Body of pancreas (tissue), 4 donors: ENCODE results near the gene AGXT2. TPM values are rescaled to one million over a fixed set of nuclear protein-coding genes. Genes with fewer than 3 reads are reported as not detected.

Experiments used
- ATAC-seq: fragments of 150-250 bp; one replicate; pipeline ENCODE4 v1.9.1; 2016
- DNase-seq, 4 donors: peaks; one replicate each; pipeline ENCODE4 v3.0.0-alpha.2; 2019
- H3K27ac ChIP-seq, 4 donors: fragments of 200-600 bp; sonication (generic); 1 replicate in 3 of 4; 2 replicates in 1 of 4; pipeline versions ENCODE4 v1.5.1 to v1.6.1; 2016 to 2019; ENCODE audit warnings: mild to moderate bottlenecking in 1 of 4, mixed read lengths in 1 of 4, moderate library complexity in 1 of 4
- H3K27me3 ChIP-seq, 2 donors: fragments of 200-600 bp; sonication (generic); one replicate each; pipeline ENCODE4 v1.6.0; 2016; ENCODE audit warnings: mild to moderate bottlenecking in 1 of 2
- H3K36me3 ChIP-seq, 2 donors: fragments of 200-600 bp; sonication (generic); replicated peaks in 1 of 2; 2 replicates each; pipeline ENCODE4 v1.5.1; 2016; ENCODE audit warnings: low read depth in 2 of 2; ENCODE audit not compliant: insufficient read depth in 1 of 2
- H3K4me1 ChIP-seq: fragments of 200-600 bp; sonication (generic); one replicate; pipeline ENCODE4 v1.6.0; 2016
- H3K4me3 ChIP-seq, 2 donors: fragments of 200-600 bp; sonication (generic); 1 replicate in 1 of 2; 2 replicates in 1 of 2; pipeline ENCODE4 v1.5.1; 2016 to 2019
- H3K9me3 ChIP-seq, 3 donors: fragments of 200-600 bp; sonication (generic); 1 replicate in 2 of 3; 2 replicates in 1 of 3; pipeline ENCODE4 v1.5.1; 2016
- CTCF ChIP-seq, 7 experiments: fragments of 450-650 bp in 4 of 7; fragments of 200-600 bp in 3 of 7; sonication (generic) in 3 of 7; IDR thresholded peaks; one replicate each; pipeline ENCODE4 v1.5.1; 2016 to 2019; ENCODE audit warnings: antibody characterized with exemption in 7 of 7
- POLR2A ChIP-seq, 3 donors: fragments of 450-650 bp; IDR thresholded peaks; one replicate each; pipeline ENCODE4 v1.6.1; 2016; ENCODE audit warnings: antibody characterized with exemption in 3 of 3, mild to moderate bottlenecking in 2 of 3
- WGBS, 2 donors: methylation state at CpG; one replicate each; pipeline ENCODE4 v1.1.5; 2017; 5-methylcytosine and 5-hydroxymethylcytosine counted together
- intact Hi-C: fragments of 100-400 bp; cut with DNase I; formaldehyde crosslinking; loops from one replicate; pipeline ENCODE4 v1.15.1; 2023
- total RNA-seq, 2 donors: library from RNA; depleted of rRNA; stranded (reverse); fragments of >200 nt; gene quantifications; one replicate each; pipeline ENCODE4 v1.1.0, GENCODE V29; 2016

Gene AGXT2
- total RNA-seq, 2 donors from 2014 or later = not detected

GRCh38 chr5:35009019-35009418 is 38.7 kb downstream of the AGXT2 start:
- Histone ChIP-seq H3K36me3 (no peaks in the 10 kb centered on the region), H3K27ac (no peak overlapping the region), H3K27me3 (no peaks in the 10 kb centered on the region), H3K4me1 (no peaks in the 10 kb centered on the region), H3K9me3 (no peaks in the 10 kb centered on the region), H3K4me3 (no peak overlapping the region)
- ATAC-seq (no peak), DNase-seq (no peak)
- TF ChIP-seq CTCF (IDR thresholded peaks at IDR 0.05) (no peak), POLR2A (IDR thresholded peaks at IDR 0.05) (no peak)
- intact Hi-C loops = no loop called here
- 72 to 78% methylated on average over 2 of the region's 2 CpGs for WGBS, 2 donors

- 74 to 83% methylated on average over 1 of the region's 1 CpG for WGBS, 2 donors
- no peaks in the 10 kb centered on the region for H3K9me3 ChIP-seq
- H3K36me3 ChIP-seq = no peaks in the 10 kb centered on the region
- no peak overlapping the region for H3K4me3 ChIP-seq
- H3K27me3 ChIP-seq = peaks cover 0 to 6% of the 10 kb centered on the region in 2 donors
- DNase-seq = no peak
- no peak for ATAC-seq
- intact Hi-C loops = no loop called here
- no peak for TF ChIP-seq POLR2A (IDR thresholded peaks at IDR 0.05)
- no peak for TF ChIP-seq CTCF (IDR thresholded peaks at IDR 0.05)
- no peaks in the 10 kb centered on the region for H3K4me1 ChIP-seq
- H3K27ac ChIP-seq = no peak overlapping the region
Observed at GRCh38 chr5:35004771-35005170, 43.0 kb downstream of the AGXT2 start.

- Histone ChIP-seq H3K9me3 (no peaks in the 10 kb centered on the region), H3K36me3 (no peaks in the 10 kb centered on the region), H3K4me3 (no peak overlapping the region), H3K27me3 (peaks cover 0 to 6% of the 10 kb centered on the region in 2 donors), H3K27ac (no peak overlapping the region), H3K4me1 (no peaks in the 10 kb centered on the region)
- intact Hi-C loops = no loop called here
- DNase-seq (no peak), ATAC-seq (no peak)
- 54 to 56% methylated on average over 5 of the region's 5 CpGs for WGBS, 2 donors
- TF ChIP-seq CTCF (IDR thresholded peaks at IDR 0.05) (no peak), POLR2A (IDR thresholded peaks at IDR 0.05) (no peak)
Observed at GRCh38 chr5:35004200-35004599, 43.5 kb downstream of the AGXT2 start.

- Histone ChIP-seq H3K27ac (no peak overlapping the region), H3K4me3 (no peak overlapping the region), H3K27me3 (peaks cover 0 to 6% of the 10 kb centered on the region in 2 donors), H3K9me3 (no peaks in the 10 kb centered on the region), H3K4me1 (no peaks in the 10 kb centered on the region), H3K36me3 (no peaks in the 10 kb centered on the region)
- intact Hi-C loops = no loop called here
- TF ChIP-seq CTCF (IDR thresholded peaks at IDR 0.05) (peak; percentile 50 to 90 (median 68)), POLR2A (IDR thresholded peaks at IDR 0.05) (no peak)
- WGBS, 2 donors = 14 to 25% methylated on average over 13 to 18 of the region's 18 CpGs
- peak; percentile 42 for ATAC-seq
- DNase-seq = peak; percentile 47 to 63 (median 54)
Observed at GRCh38 chr5:35003018-35003957, 44.5 kb downstream of the AGXT2 start.
